Activated naive CD8-positive, alpha-beta T cell (primary cell): ENCODE data around the gene FAM9A.
"Not testable (repeated sequence)": the region's sequence is repeated elsewhere in the genome, so short reads cannot be mapped to it uniquely, and the experiment has no call there.

Source experiments
- H3K27ac Mint-ChIP-seq: one replicate; pipeline ENCODE4 v1.8.0; 2021; ENCODE audit warnings: mixed read lengths
- H3K27me3 Mint-ChIP-seq: one replicate; pipeline ENCODE4 v1.8.0; 2021; ENCODE audit warnings: mixed read lengths
- H3K36me3 Mint-ChIP-seq: one replicate; pipeline ENCODE4 v1.8.0; 2021; ENCODE audit warnings: mixed read lengths
- H3K4me1 Mint-ChIP-seq: one replicate; pipeline ENCODE4 v1.8.0; 2021; ENCODE audit warnings: low read depth, mixed read lengths
- H3K4me3 Mint-ChIP-seq: one replicate; pipeline ENCODE4 v1.8.0; 2021; ENCODE audit warnings: mild to moderate bottlenecking, mixed read lengths
- H3K9me3 Mint-ChIP-seq: one replicate; pipeline ENCODE4 v1.8.0; 2021; ENCODE audit warnings: low read depth, mixed read lengths

Gene FAM9A

DNA sequence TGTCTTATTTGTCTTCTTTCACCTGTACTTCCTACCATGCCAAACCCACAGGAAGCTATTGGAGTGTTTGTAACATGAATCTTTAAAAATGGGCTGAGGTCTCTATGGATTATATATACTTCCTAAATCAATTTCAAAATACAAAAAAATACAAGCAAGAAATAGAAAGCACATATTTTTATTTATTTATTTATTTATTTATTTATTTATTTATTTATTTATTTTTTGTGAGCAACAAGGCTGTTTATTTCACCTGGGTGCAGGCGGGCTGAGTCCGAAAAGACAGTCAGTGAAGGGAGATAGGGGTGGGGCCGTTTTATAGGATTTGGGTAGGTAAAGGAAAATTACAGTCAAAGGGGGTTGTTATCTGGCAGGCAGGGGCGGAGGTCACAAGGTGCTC is 19.3 kb downstream of the FAM9A start:
- H3K9me3 Mint-ChIP-seq, H3K4me1 Mint-ChIP-seq, H3K27ac Mint-ChIP-seq, H3K27me3 Mint-ChIP-seq, H3K4me3 Mint-ChIP-seq, H3K36me3 Mint-ChIP-seq: not testable (repeated sequence)

DNA sequence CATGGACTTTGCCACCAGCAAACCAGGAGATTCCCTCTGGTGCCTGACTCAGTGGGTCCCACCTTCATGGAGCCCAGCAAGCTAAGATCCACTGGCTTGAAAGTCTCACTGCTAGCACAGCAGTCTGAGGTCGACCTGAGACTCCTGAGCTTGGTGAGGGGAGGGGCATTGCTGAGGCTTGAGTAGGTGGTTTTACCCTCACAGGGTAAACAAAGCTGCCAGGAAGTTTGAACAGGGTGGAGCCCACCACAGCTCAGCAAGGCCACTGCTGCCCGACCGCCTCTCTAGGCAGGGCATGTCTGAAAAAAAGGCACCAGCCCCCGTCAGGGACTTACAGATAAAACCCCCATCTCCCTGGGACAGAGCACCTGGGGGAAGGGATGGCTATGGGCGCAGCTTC is 28.1 kb downstream of the FAM9A start:
- no peaks in the 10 kb centered on the region for H3K36me3 Mint-ChIP-seq
- peaks cover 7% of the 10 kb centered on the region for H3K4me1 Mint-ChIP-seq
- H3K27ac Mint-ChIP-seq, result no peak overlapping the region
- H3K4me3 Mint-ChIP-seq, result no peak overlapping the region
- H3K27me3 Mint-ChIP-seq, result no peaks in the 10 kb centered on the region
- no peaks in the 10 kb centered on the region for H3K9me3 Mint-ChIP-seq

DNA sequence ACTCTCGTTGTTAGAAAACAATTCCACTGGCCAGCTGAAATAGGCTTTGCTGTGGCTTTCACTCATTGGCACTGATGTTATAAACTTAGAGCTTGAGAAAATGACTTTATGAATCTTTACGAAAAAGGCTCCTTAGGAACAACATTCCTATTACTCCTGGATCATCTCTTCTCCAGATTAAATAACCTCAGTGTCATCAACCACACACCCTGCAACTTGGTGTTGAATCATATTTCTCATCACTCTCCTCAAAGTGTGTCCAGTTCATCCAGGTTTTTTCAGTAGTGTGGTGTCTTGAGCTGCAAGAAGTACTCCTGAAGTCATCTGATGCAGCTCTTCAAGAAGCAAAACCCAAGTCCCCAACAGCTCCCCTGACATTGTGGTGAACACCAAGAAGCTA is 41.2 kb downstream of the FAM9A start:
- Mint-ChIP-seq H3K4me3 (no peak overlapping the region), H3K27ac (no peak overlapping the region), H3K4me1 (peaks cover 2% of the 10 kb centered on the region), H3K9me3 (no peaks in the 10 kb centered on the region), H3K27me3 (peaks cover 2% of the 10 kb centered on the region), H3K36me3 (no peaks in the 10 kb centered on the region)

DNA sequence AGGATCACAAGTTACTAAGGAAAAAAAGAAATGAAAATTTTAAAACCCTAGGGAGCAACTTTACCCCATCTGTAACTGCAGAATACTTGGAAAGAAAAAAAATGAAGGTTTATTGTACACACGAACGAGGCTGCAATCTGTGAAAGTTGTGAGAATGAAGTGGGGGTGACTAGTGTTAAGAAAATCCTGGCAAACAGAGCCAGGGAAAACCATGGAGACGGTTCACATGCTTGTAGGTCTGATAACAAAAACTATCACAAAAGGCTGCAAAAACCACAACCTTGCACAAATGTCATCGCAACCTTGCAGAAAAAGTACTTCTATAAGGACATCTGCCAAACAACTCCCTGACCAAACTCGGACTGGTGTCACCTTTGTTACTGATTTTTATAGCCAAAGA is 42.5 kb downstream of the FAM9A start:
- not testable (repeated sequence) for H3K4me3 Mint-ChIP-seq, H3K9me3 Mint-ChIP-seq, H3K36me3 Mint-ChIP-seq, H3K27me3 Mint-ChIP-seq, H3K4me1 Mint-ChIP-seq, H3K27ac Mint-ChIP-seq

DNA sequence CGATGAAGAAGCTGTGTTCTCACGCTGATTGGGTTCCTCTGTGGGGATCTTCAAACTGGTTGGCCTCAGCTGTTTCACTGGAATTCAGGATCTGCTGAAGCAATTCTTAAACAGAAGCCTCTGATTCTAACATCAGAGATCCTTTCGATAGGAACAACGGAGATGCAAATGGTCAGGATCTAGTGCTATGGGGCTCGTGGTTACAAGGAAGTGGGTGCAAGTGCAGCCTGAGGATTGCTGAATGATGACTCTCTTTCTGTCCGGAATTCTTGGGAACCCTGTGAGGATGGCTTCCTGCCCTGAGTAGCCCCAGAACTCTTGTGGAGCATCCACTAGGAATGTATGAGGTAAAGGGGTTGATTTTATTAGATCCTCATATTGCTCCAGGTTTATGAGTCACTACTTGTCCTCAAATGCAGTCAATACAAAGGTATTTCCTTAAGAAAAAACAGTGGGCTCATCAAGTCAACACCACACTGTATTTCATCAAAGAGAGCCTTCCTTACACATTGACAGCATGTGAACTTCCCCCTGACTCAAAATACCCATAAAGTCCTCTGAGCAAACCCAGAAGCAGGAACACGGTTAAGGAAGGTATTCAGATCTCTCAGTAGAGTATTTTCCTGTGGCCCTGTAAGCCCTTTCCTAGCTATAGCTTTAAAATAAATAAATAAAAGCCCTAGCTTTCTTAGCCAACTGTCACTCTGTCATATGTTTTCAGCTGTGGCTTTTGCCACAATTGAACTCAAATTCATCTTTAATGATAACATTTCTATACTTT is 43.4 kb downstream of the FAM9A start:
- H3K36me3 Mint-ChIP-seq, H3K9me3 Mint-ChIP-seq, H3K4me3 Mint-ChIP-seq, H3K27ac Mint-ChIP-seq, H3K4me1 Mint-ChIP-seq, H3K27me3 Mint-ChIP-seq: not testable (repeated sequence)

DNA sequence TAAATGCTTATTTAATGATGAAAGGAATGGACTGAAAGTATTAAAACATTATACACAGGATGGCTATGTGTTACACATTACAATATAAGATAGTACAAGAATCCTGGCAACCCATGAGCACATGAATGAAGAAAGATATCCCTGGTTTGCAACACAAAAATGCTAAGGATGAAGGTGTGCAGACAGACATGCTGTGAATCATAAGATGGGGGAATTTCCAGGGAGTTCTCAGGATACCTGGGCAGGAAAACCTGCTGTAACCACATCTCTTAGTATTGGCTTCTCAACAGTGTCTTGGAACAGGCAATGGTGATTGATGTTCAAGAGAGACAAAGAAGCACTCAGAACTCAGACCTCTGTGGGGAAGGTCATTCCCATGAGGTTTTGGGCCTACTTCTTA is 45.4 kb downstream of the FAM9A start:
- no peaks in the 10 kb centered on the region for H3K9me3 Mint-ChIP-seq
- H3K27me3 Mint-ChIP-seq, result no peaks in the 10 kb centered on the region
- no peak overlapping the region for H3K27ac Mint-ChIP-seq
- no peaks in the 10 kb centered on the region for H3K36me3 Mint-ChIP-seq
- no peak overlapping the region for H3K4me3 Mint-ChIP-seq
- H3K4me1 Mint-ChIP-seq, result peaks cover 2% of the 10 kb centered on the region

DNA sequence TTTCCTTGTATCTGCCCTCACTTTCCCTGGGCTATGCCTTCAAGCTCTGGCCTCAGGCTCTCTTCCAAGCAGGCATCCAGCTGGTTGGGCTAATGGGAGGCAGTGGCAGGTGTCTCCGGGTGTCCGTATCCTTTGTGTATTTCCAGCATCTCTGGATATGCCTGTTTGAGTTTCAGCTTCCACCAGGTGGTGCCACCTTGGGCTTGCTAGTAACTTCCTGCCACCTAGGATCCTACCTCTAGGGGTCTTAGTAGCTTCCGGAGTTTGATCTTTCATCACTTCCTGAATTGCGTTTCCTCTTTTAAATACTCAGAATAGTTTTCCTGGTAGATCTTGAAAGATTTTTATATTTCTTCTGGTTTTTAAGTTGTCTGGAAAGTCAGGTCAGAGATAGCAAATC is 46.1 kb downstream of the FAM9A start:
- Mint-ChIP-seq H3K4me1 (peaks cover 2% of the 10 kb centered on the region), H3K27me3 (no peaks in the 10 kb centered on the region), H3K9me3 (no peaks in the 10 kb centered on the region), H3K27ac (no peak overlapping the region), H3K36me3 (no peaks in the 10 kb centered on the region), H3K4me3 (no peak overlapping the region)

DNA sequence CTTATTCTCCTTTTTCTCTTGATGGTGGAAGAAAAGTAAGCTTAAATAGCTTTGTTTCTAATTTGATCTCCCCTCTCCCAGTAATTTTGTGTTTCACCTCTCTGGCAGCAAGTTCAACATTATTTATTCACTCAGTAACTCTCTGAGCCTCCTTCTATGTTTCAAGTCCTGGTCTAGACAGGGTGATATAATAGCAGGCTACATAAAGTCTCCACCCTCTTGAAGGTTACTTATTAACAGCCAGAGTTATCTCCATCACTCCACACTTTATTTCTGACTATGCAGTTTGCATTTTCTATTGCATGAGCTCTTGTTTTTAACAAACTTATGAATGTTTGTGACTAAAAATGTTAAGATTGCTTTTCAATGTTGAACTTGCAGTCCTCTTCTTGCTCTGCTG is 51.5 kb downstream of the FAM9A start:
- Mint-ChIP-seq H3K9me3 (no peaks in the 10 kb centered on the region), H3K27me3 (peaks cover 3% of the 10 kb centered on the region), H3K27ac (no peak overlapping the region), H3K36me3 (no peaks in the 10 kb centered on the region), H3K4me1 (peaks cover 2% of the 10 kb centered on the region), H3K4me3 (no peak overlapping the region)

DNA sequence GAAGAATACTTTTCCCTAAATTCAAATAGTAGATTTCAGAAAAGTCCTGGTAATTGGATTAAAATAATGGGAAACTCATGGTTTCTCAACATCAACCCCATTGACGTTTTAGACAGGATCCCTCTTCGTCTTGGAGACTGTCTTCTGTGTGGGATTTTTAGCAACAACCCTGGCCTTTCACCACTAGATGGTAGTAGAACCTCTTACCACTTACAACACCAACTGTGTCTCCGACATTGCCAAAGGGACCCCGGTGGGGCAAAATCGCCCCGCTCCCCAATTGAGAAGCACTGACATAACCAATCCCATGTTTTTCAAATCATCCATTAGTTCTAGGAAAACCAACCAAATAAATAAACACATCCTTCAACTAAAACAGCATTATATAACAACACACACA is 52.3 kb downstream of the FAM9A start:
- peaks cover 2% of the 10 kb centered on the region for H3K4me1 Mint-ChIP-seq
- H3K27ac Mint-ChIP-seq, result no peak overlapping the region
- peaks cover 3% of the 10 kb centered on the region for H3K27me3 Mint-ChIP-seq
- H3K36me3 Mint-ChIP-seq, result no peaks in the 10 kb centered on the region
- no peaks in the 10 kb centered on the region for H3K9me3 Mint-ChIP-seq
- no peak overlapping the region for H3K4me3 Mint-ChIP-seq

DNA sequence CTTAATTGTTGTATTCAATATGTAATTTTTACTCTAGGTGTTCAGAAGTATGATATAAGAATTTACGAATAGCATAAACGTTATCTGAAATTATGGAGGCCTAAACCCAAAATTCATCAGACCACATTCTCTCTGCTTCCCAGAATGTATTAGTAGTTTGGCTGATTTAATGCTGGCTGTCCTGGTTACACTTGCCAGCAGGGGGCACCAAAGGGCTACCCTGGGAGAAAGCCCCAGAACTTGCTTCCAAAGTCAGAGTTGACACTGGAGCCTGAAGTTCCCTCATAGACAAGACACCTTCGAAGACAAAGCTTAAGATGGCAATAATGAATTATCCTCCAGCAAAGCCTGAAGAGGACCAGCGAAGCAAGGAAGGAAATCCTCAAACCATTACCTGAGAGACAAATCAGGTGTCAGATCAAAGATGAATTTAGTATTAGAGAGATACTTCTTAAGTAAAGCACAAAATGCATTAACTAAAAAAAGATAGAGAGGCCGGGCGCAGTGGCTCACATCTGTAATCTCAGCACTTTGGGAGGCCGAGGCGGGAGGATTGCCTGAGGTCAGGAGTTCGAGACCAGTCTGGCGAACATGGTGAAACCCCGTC is 58.0 kb downstream of the FAM9A start:
- Mint-ChIP-seq H3K27ac (no peak overlapping the region), H3K36me3 (no peaks in the 10 kb centered on the region), H3K27me3 (peaks cover 3% of the 10 kb centered on the region), H3K9me3 (no peaks in the 10 kb centered on the region), H3K4me1 (no peaks in the 10 kb centered on the region), H3K4me3 (no peak overlapping the region)

DNA sequence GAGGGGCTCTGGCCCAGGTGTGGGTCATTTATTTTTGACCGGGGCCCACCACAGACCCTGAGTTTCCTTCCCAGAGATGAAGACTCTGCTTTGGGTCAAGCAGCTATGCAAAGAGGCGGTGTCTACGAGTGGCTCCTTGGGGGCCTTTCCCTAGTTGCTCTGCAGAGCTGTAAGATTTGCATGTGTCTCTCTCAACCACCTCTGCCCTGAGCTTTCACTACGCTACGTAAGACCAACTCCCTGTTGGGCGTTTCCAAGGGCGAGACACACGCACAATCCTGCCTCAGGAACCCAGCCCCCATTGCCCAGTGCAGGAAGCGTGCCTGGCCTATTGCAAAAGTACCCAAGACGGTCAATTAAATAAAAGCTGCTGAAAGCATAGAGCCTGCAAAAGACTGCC is 59.2 kb downstream of the FAM9A start:
- H3K4me3 Mint-ChIP-seq, result no peak overlapping the region
- no peaks in the 10 kb centered on the region for H3K4me1 Mint-ChIP-seq
- no peaks in the 10 kb centered on the region for H3K9me3 Mint-ChIP-seq
- peaks cover 3% of the 10 kb centered on the region for H3K27me3 Mint-ChIP-seq
- no peak overlapping the region for H3K27ac Mint-ChIP-seq
- no peaks in the 10 kb centered on the region for H3K36me3 Mint-ChIP-seq
